NOMO-1 (cell line): Measurements from ENCODE around the gene VENTX.

Experiments used
- DNase-seq, 2 experiments: peaks; one replicate each; lab custom pipeline; 2025; ENCODE audit not compliant: unreplicated experiment in 2 of 2; lab: John Stamatoyannopoulos, UW

The VENTX gene

DNA sequence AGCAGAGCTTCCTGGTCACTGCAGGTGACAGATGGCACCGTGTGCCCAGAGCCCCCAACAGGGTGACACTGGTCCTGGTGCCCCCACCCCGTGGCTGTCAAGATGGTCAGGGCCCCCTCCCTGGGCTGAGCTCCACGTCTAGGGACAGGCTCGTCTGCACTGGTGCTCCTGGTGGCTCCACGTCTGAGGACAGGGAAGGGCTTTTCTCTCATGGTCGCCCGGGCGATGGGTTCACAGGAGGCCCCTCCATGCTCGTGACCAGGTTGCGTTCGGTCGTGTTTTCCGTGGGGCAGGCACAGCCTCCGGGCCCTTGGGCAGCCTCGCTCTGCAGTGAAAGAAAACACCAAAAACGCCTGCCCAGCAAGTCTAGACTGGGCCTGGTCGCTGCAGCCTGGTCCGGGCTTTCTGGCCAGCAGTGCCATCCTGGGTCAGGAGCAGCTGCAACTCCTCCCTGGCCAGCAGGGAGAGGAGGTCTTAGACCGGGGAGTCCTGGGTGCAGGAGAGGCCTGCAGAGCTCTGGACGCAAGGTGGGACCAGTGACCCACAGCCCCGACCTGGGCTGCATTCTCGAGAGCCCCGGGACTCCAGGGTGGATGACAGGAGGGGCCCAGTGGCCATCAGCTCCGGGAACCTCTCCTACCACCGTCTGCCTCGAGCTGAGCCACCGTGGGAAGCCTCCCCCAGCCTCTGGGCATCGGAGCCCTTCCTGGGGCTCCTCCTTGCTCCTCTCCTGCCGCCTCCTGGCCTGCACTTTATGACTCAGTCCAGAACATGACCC, 35.5 kb upstream of the VENTX start:
- no peak for DNase-seq

DNA sequence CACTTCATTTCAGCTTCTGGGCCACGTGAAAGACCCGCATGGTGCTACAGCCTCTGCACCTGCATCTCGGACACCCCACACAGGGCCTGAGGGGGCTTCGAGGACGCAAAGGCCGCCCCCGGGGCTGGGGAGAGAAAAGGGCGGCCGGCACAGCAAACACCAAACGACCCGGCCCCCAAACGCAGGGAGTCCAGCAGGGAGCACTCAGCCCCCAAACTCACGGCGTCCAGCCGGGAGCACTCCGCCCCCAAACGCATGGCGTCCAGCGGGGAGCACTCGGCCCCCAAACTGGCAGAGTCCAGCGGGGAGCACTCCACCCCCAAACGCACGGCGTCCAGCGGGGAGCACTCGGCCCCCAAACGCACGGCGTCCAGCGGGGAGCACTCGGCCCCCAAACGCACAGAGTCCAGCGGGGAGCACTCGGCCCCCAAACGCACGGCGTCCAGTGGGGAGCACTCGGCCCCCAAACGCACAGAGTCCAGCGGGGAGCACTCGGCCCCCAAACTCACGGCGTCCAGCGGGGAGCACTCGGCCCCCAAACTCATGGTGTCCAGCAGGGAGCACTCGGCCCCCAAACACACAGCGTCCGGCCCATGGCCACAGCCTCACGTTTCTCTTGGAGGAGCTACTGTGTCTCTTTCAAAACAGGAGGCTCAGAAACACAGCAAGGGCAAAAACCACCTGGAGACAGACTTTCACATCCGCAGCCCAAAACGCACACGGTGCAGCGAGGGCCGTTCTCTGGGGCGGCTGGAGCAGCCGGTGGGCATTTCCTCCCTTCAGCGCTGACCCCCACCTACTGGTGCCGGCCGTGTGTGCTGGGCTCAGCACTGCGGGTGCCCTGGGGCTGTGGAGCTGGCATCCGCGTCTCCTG, 34.6 kb upstream of the VENTX start:
- no peak for DNase-seq

DNA sequence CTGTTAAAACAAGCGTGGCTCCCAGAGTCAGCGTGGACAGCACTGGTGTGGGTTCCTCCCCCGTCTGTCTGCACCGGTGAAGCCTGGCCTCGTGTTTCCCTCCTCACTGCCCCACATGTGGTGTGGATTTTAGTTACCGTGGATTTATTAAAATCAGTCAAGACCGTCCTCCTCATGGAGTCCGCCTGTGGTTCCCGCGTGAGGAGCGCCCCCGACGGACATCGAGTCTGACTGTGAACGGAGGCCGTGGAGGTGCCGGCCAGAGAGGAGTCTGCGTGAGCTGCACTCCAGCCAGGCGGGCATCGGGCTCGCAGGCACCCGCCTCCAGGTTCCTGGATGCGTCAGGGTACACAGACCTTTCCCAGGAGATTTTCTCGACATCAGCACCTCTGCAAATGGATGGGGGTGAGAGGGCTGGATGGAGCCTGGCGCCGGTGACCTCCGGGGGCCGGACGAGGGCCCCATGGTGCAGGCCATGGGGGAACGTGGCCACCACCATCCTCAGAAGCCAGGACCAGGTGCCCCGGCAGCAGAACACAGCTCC, 33.9 kb upstream of the VENTX start:
- no peak for DNase-seq

DNA sequence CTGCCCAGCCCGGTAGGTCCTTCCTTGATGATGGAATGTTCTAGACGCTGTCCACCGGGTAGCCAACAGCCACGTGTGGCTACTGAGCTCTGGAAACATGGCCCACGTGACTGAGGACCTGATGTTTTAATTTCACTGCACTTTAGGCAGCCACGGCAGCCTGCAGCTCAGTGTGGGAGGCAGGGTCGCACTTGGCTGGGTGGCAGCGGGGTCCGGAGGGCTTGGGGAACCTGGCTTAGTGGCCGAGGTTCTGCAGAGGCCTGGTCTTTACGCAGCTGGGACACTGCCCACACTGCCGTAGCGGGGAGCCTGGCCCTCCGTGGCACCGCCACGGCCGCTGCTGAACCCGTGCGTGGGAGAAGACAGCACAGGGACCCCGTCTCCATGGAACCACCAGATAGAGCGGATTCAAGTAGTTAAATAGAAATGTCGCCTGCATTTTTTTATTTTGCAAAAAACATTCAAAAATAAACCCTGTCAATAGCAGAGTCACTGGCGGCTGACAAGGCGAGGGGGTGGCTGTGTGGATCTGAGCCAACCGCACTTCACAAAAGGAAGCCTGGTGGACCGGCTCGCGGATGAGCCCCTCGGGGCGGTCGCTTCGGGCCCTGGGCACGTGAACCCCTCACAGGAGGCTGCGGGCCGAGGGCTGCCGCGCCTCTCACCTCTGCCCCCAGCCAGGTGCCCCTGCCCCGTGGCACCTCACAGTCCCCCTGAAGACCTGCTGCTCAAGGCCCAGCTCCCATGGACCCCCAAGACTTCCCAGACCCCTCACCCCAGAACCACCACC, 33.2 kb upstream of the VENTX start:
- no peak for DNase-seq

DNA sequence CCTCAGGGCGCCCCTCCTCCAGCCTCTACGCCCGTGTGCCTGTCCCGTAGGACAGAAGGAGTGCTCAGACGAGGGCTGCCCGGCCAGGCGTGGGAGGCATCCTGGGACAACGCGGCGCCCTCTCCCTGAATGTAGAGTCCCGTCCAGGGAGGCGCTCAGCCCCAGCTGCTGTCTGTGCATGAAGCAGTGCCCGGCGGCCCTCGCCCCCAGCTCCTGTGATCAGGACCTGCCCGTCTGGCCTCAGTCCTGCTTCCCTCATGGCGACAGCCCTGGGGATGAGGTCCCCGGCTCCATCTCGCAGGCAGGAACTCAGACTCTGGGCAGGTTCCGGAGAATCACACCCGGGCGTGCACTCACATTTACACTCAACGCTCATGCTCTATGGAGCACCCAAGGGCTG, 32.5 kb upstream of the VENTX start:
- DNase-seq: no peak

GRCh38 chr10:133206356-133207040, 31.2 kb upstream of the VENTX start:
- no peak for DNase-seq

DNA sequence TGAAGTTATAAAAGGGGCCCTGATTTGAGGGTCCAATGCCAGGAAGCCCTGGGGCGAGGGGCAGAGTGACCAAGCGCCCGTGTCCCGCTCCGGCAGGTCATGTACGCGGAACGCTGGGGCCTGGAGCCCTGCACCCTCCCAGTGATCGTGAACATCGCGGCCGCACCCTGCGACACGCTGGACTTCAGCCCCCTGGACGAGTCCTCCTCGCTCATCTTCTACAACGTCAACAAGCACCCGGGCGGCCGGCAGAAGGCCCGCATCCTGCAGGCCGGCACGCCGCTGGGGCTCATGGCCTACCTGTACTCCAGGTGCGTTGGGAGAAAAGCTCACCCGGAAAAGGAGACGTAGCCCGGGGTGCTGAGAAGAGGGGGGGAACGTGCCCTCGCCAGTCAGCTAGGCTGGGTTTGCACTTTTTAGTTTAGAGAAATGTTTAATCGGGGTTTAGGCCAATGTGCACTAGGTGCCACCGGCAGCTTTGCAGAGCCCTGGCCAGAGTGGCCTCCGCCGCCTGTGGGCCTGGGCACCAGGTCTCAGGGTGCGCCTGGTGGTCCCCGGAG, 30.5 kb upstream of the VENTX start:
- no peak for DNase-seq

GRCh38 chr10:133207627-133208026, 30.0 kb upstream of the VENTX start:
- no peak for DNase-seq

- DNase-seq: no peak
Measured at GRCh38 chr10:133208466-133208865, 29.2 kb upstream of the VENTX start.

- no peak for DNase-seq
Measured at GRCh38 chr10:133209117-133209516, 28.5 kb upstream of the VENTX start.

GRCh38 chr10:133209641-133210040, 28.0 kb upstream of the VENTX start:
- no peak for DNase-seq

DNA sequence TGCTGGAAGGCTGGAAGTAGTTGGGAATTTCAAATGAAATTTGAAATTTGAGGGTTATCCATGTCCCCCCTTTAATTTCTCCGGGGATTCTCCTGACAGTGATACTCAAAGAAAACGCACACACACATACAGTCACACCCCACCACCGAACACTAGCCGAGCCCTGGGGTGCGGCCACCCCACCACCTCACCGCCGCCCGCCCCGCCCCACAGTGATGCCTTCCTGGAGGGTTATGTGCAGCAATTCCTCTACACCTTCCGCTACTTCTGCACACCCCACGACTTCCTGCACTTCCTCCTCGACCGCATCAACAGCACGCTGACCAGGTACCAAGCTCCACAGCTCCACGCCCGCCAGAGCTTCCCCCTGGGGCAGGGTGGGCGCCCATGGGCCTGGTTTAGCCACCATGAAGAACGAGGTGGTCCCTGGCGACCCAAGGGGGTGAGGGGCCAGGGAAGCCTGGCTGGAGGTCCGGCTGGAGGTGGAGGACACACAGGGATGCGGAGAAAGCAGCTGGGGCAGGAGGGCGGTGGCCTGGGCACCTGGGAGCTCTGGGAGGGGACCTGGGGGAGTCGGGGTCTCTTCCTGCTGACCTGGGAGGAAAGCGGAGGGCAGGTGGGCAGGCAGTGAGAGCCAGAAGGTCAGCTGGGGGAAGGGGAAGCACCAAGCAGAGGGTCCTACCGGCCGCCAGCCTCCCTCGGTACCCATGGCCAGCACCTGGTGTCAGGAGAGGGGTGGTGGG, 27.1 kb upstream of the VENTX start:
- DNase-seq: no peak

DNA sequence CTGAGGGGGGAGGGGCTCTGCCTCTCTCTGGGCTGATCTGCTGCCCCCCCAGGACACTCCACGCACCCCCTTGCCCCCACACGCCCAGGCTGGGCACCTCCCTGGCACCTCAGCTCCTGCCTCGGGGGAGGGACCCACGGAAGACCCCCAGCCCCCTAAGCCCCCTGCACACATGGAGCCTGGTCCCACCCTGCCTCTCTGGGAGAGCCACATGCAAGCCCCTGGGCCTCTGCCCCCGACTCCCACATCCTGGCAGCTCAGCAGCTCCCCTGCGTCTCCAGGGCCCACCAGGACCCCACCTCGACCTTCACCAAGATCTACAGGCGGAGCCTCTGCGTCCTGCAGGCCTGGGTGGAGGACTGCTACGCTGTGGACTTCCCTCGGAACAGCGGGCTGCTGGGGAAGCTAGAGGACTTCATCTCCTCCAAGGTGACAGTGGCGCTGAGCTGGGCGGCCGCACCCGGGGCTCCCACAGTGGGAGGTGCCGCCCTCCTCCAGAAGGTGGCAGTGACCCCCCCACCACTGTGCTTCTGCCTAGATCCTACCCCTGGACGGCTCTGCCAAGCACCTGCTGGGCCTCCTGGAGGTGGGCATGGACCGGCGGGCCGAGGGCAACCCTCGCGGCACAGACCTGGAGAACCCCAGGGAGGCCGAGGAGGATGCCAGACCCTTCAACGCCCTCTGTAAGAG, 26.4 kb upstream of the VENTX start:
- DNase-seq: no peak

GRCh38 chr10:133211959-133212852, 25.4 kb upstream of the VENTX start:
- DNase-seq: no peak

DNA sequence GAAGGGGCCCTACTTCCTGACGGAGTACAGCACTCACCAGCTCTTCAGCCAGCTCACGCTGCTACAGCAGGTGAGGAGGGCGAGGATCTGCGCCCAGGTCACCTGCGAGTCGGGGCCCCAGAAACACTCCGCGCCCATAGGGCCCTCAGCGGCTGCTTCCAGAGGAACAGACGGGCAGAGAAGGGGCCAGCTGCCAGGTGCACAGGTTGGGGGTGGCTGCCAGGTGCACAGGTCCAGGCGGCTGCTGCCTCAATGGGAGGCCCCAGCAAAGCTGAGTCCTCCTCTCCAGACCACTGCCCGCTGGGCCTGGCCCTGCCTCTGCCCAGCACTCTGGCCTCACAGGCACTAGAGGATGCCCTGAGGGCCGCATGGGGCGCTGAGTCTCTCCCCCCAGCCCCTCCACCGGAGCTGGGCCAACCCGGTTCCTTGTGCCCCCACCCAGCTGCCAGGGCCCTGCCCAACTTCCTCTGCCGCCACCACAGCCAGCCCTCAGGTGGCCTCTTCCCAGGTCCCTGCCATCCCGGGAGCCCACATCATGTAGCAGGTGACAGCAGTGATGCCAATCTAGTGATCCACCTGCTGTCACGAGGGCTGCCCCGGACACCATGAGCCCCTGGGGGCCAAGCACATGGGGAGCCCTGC, 24.7 kb upstream of the VENTX start:
- DNase-seq: no peak

DNA sequence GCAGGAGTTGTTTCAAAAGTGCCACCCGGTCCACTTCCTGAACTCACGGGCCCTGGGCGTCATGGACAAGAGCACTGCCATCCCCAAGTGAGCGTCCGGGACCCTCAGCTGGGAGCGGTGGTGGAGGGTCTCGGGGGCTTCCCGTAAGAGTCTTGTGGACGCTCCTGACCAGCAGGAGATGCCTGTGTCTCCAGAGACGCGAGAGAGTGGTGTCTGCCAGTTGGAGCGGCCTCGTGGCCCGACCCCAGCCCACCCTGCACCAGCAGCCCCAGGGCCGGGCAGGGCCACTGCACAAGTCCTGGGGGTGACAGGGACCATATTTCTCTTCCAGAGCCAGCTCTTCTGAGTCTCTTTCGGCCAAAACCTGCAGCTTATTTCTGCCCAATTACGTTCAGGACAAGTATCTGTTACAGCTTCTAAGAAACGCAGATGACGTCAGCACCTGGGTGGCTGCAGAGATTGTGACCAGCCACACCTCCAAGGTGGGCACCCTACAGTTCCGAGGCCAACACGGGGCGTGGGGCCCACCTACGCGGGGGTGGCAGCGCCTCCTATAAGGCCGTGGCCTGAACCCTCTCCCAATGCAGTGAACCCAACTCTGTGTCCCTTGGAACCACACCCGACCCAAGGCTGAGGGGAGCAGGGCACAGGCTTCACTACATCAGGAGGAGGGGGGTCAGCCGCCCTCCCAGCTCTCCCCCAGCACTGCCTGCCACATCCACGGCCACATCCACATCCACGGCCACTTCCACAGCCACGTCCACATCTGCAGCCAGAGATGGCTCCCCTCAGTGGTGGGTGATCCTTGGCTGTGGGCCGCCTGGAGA, 23.8 kb upstream of the VENTX start:
- no peak for DNase-seq
